LoVo (cell line): ENCODE data around the gene GEN1.

Experiments used
- DNase-seq: peaks from one replicate; pipeline ENCODE4 v3.0.0-alpha.2; 2016; ENCODE audit warnings: low spot score

GEN1 gene

GRCh38 chr2:17795309-17795708 is 41.4 kb downstream of the GEN1 start:
- no peak for DNase-seq

DNA sequence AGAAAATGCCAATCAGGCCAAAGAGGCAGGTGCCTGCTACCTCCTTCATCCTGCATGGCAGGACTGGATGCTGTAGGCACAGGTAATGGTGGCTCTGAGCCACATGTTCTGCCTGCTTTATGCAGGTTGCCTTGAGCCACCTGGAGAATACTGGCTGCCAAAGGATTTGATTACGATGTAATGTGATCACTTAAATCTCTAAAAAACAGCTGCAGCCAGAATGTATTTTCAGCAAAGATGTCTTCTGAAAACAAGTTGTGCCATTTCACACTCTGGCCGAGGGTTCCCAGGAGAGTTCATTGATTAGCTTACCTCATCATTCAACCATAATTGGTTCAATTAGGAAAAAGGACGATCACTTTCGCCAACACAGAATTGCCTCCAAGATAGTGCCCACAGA is 44.4 kb downstream of the GEN1 start:
- DNase-seq, result no peak

DNA sequence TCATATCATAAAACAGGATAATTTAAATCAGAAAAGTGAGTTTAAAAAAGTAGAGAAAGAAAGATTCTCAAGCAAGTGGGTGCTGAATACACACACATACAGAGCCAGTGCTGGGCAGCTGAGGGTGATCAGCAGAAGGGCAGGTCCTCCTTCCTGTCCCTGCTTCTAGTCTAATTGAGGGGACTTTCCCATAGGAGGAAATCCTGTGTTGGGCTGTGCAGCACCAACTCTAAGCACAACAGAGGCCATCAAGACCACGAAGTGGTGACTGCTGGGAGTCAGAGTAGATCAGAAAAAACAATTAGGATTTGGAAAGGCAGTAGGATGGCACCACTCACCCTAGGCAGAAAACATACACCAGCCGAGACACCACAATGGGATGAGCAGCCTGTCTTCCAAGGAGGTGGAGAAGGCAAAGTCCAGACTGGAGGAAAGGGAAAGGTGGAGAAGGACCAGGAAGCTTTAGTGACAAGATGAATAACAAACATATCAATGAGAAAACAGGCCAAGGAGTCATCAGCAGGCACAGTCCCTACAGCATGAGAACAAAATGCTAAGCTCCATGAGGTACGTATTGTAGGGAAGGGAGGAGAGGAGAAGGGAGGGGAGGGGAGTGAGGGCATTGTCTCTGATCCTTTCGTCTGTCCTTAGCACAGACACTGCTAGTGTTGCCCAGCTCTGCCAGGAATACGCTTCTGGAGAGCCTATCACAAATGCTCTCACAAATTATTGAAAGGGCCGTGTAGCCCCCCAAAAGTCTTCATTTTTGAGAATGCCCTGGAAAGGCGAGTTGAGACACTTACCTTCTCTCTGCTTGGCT is 45.6 kb downstream of the GEN1 start:
- no peak for DNase-seq

- no peak for DNase-seq
Observed at GRCh38 chr2:17800219-17800618, 46.3 kb downstream of the GEN1 start.

- DNase-seq, result peak; percentile 27
Observed at GRCh38 chr2:17800693-17801458, 46.9 kb downstream of the GEN1 start.

- DNase-seq, result no peak
Observed at GRCh38 chr2:17803497-17803896, 49.6 kb downstream of the GEN1 start.

DNA sequence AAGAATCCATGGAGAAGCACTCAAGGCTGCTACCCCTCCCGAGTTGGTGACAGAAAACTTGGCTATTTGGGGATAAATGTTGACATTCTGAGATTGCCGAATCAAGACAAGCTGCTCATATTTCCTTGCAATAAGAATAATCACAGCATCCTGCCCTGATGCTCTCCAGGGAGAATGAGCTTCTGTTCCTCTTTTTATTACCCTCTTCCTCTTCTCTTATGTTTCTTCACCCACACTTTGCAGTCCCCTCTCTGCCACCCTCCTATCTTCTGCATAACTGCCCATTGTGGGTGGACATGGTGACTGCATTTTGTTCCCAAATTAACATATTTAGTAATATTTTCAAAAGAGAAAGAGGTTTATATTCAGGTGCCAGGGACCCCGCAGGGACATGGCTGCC is 50.4 kb downstream of the GEN1 start:
- no peak for DNase-seq

DNA sequence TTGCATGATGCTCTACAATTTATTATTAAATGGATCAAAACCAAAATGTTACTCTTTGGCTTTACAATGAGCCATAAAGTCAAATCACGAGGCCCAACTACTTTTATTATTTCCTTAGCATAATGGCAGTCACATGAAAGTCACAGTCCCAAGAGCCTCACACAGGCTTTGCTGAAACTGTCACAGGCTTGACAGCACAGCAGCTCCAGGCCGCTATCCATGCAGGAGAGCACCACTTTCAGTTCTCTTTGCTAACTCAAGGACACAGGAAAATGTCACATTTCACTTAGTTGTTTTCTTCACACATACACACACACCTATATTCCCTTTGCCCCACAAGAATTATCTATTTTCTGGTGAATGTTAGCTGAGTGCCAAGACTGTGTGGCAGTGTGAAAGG is 51.2 kb downstream of the GEN1 start:
- no peak for DNase-seq

- DNase-seq, result no peak
Observed at GRCh38 chr2:17805717-17806363, 51.9 kb downstream of the GEN1 start.

DNA sequence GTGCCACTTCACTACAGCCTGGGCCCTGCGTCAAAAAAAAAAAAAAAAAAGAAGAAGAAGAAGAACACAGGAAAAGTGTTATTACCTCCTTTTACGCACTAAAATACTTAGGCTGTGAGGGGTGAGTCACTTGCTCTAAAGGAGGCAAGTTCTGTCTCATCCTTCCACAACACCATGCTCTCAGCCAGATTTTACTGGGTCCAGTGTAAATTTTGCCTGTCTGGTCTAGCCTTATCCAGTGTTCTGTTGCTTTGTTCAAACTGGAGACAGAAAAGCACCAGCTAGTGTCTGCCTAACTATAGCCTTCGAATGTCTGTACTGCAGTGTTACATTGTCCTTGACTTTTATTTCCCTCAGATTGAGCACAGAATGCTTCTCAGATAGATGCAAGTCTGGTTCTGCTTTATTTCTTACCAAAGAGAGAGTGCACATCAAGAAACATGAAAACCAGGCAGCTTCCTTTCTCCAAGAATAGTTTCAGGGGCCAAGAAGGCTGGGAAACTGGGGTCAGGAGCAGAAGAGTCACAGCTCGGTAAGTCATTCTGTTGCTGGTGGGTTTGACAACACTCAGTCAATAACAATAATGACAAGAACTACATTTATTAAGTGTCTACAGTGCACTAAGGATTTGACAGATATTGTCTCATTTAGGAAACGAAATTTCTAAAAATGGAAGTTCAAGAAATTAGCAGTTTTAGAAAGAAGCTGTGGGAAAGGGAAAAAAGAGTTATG is 59.2 kb downstream of the GEN1 start:
- DNase-seq, result no peak

GRCh38 chr2:17813742-17814473 is 60.0 kb downstream of the GEN1 start:
- no peak for DNase-seq

- no peak for DNase-seq
Observed at GRCh38 chr2:17814601-17815000, 60.7 kb downstream of the GEN1 start.

- peak; percentile 16 for DNase-seq
Observed at GRCh38 chr2:17815468-17816184, 61.7 kb downstream of the GEN1 start.

DNA sequence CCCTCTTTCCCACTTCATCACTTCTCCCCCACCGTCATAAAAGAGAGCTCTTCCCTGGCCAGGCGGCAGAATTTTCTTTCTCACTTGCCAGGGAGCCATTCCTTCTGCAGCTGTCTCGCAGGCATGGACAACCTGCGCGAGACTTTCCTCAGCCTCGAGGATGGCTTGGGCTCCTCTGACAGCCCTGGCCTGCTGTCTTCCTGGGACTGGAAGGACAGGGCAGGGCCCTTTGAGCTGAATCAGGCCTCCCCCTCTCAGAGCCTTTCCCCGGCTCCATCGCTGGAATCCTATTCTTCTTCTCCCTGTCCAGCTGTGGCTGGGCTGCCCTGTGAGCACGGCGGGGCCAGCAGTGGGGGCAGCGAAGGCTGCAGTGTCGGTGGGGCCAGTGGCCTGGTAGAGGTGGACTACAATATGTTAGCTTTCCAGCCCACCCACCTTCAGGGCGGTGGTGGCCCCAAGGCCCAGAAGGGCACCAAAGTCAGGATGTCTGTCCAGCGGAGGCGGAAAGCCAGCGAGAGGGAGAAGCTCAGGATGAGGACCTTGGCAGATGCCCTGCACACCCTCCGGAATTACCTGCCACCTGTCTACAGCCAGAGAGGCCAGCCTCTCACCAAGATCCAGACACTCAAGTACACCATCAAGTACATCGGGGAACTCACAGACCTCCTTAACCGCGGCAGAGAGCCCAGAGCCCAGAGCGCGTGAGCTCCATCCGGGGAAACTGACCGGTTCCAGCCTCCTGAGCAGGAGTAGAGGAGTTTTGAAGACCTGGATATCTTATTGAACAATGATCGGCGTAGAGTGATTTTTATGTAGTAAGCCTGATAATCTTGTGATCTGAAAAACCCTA is 62.7 kb downstream of the GEN1 start, which contains the start of gene MSGN1:
Gene MSGN1 (plus strand): TSS at position 65 of the 850 bp plus-strand sequence. CDS start 59 bp downstream, at position 124.
- no peak for DNase-seq

DNA sequence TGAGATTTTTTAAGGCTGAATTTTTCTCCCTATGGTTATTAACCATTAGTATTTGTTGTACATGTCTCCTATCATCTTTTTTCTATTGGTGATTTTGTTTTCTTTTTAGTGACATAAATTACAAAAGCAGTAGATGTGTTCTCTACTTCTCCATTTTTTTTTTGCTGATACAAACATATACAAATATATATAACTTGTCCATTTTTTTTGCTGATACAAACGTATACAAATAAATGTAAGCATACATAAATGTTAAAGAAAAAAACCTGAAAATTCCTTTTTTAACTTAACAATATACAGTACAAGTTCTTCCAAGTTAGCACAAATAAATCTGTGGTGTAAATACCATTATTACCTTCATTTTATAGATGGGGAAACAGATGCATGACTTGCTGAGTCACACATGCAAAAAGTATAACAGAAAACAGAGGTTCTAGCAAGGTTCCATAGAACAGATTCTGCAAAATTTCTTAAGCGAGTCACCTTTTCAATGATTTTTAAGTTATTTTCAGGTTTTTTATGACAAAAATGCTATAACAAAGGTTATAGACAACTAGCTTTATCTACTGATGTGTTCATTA is 64.4 kb downstream of the GEN1 start:
- no peak for DNase-seq

DNA sequence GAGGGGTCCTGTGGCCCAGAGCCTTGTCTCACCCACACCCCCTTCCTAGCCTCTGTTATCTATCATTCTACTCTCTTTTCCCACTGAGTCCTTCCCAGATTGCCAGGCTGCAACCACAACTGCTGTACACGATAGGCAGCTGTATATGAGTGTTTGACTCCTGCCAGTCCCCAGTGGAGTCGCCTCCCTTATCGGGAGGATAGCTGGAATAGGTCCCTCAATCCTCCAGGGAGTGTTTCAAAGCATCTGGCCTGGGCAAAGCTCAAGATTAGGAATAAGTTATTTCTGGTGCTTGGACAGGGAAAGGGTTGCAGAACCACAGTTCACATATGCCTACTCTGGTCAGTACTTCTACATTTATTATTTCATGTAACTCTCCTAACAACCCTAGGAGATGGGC is 67.1 kb downstream of the GEN1 start:
- DNase-seq, result no peak

- DNase-seq, result no peak
Observed at GRCh38 chr2:17821535-17822444, 67.9 kb downstream of the GEN1 start.

DNA sequence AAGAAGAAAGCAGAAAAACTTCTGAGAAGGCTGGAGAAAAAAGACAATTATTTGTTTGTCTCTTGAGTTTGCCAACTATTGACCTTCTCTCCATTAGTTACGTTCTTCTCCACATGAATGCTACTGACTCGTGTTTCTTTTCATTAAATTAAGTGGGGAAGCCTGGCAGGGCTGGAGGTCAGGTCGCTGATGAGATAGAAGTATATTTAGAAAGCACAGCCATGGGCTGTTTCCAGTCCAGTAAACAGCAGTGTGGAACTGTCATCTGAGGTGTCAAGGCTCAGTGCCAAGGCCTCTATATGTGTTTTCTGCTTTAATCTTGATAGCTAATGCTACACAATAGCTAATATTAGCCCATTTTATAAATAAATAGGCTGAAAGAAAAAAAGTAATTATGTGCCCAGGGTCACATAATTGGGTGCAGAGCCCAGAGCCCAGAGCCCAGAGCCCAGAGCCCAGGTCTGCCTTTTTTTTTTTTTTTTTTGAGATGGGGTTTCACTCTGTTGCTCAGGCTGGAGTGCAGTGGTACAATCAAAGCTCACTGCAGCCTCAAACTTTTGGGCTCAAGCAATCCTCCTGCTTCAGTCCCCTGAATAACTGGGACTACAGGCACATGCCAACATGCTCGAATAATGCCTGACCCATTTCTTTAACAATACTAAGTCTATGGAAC is 68.6 kb downstream of the GEN1 start:
- no peak for DNase-seq
